Hematopoietic multipotent progenitor cell treated with erythropoietin and hydrocortisone succinate and interleukin-3 and kit ligand, for 6 days (in vitro differentiated cells): Measurements from ENCODE around the gene BCKDHB.

Source experiments
- DNase-seq: peaks from one replicate; pipeline ENCODE4 v3.0.0-alpha.2; 2015

Gene BCKDHB

GRCh38 chr6:80154160-80154559 lies 47.7 kb downstream of the BCKDHB start:
- no peak for DNase-seq

- DNase-seq: peak; percentile 83
These were observed 49.8 kb downstream of the BCKDHB start for GRCh38 chr6:80156221-80156620.

GRCh38 chr6:80158478-80158989 lies 52.1 kb downstream of the BCKDHB start:
- DNase-seq: peak; percentile 19

- no peak for DNase-seq
These were observed 55.0 kb downstream of the BCKDHB start for GRCh38 chr6:80161434-80161833.

DNA sequence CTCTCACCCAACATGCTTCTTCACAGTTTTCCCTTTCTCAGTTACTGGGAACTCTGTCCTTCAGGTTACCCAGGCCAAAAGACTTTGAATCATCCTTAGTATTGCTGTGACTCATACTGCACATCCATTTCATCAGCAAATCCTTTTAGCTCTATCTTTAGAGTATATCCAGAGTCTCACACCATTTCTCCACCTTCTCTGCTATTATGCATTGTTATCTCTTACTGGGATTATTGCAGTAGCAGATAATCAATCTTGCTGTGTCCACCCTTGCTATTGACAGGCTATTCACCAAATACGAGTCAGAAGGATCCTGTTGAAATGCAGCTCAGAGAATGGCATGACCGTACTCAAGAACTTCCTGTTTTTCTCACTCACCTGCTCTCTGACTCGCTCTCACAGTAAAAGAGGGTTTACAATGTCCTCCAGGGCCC lies 57.3 kb downstream of the BCKDHB start:
- DNase-seq: peak; percentile 32

DNA sequence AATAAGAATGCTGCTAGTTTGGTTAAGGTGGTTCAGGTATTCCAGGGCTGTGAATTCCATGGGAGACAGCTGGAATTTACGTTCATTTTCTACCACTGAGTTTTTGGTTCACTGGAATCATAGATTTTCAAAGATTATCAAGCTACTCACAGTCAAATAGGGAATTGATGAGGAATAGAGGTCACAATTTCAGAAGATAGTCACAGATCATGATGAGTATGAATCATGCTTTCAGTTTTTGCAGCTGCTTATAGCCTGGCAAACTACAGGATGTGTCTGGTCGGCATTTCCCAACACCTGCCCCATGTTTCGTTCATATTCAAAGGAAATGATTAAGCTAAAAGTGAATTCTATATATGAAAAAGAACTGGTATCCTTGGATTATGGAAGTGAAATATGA lies 58.7 kb downstream of the BCKDHB start:
- DNase-seq: peak; percentile 55

- no peak for DNase-seq
These were observed 59.3 kb downstream of the BCKDHB start for GRCh38 chr6:80165819-80166218.

DNA sequence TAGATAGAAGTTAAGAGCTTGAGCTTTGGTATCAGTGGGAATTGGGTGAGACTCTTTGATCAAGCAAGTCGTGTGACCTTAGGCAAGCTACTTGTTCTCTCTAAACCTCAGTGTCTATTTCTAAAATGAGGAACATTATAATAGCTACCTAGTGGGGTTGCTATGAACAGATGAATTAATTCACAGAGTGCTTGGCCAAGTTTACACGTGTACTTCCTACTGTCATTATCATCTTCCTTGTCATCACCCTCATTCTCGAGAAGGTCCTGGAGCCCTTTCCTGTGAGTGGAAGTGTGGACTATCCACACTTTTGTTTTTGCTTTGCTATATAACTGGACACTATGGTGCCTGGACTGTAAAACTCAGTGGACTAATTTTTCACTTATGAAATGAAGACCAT lies 64.0 kb downstream of the BCKDHB start:
- DNase-seq: no peak

GRCh38 chr6:80173411-80173810 lies 66.9 kb downstream of the BCKDHB start:
- DNase-seq: no peak

DNA sequence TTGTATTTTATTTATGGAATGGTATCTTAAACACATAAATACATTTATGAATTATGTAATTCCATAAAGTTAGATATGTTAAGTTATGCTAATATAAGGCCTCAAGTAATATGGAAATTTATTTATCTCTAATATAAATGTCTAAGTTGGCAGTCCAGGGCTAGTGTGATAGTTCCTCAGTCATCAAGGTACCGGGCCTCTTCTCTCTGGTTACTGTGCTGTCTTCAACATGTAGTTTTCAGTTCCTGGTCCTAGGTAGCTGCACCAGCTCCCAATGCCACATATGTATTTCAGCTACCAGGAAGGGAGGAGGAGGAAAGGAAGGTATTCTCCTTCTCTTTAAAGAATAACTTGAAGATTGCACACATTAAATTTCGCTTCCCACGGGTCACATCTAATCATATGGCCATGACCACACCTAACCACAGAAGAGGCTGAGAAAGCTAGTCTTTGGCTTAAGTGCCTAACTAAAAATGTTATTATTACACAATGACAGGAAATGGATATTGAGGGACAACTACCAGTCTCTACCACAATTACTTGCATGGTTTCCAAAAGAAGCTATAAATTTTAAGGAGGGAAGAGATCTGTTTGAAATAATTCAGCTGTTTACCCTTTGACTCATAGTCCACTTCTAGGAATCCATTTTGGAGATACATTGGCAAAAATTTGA lies 68.6 kb downstream of the BCKDHB start:
- DNase-seq: peak; percentile 56

DNA sequence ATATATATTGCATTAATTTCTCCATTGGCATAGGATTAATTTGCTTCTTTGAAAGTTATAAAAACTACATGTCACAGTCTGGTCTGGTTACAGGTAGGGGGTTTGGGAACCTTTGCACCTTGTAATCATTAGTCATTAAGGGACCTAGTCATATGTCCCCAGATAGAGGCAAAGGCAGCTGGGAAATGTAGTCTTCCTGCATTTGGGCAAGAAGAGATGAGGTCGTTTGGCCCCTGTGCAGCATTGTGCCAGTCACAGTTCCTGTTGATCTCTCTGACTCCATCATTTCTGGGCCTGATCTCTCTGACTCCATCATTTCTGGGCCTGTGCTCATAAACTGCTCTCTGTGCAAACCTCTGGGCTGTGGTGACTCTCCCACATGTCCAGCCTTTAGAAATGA lies 73.2 kb downstream of the BCKDHB start:
- DNase-seq: peak; percentile 12

DNA sequence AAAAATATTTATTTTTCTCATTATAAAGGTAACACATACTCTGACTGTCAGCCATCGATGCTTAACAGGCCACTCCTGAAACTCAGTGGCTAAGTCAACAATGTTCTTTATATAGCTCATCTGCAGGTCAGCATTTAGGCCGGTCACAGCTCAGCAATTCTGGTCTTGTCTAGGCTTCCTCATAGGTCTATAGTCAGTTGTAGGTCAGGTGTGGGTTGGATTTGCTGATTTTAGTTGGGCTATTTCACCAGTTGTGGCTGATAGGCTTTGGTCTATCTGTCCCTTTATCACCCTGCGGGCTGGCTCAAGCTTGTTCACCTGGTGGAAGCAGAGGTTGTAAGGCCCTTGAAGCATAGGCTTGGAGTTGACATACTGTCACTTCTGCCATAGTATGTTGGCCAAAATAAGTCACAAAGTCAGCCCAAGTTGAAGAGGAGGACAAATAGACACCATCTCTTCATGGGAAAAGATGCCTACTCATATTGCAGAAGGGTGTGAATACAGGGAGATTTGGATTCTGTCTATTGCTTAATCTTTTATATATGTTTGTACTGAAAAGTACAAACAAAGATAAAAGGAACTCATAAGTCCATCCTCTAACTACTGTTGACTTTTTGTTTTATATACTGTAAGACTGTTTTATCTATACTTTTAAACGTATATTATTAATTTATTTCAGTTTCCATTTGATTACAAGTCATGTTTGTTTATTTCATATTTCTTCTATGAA lies 75.0 kb downstream of the BCKDHB start:
- no peak for DNase-seq

DNA sequence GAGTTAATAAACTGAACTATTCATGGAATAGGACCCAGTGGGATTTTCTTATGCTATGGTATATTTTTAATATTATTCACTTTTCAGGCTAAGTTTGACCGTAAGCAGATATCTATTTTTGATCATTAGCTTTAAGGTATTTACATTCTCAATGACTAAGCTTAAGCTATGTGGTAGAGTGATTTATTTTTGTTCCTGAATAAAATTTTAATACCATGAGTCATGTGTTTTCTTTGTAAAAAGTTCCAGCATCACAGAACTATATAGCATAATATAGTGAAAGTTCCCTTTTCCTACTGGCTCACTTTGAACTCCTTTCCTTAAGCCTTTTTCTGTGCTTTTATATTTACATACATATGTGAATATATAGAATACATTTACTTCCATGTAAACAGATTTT lies 75.8 kb downstream of the BCKDHB start:
- no peak for DNase-seq

- DNase-seq: no peak
These were observed 76.7 kb downstream of the BCKDHB start for GRCh38 chr6:80183019-80183795.

GRCh38 chr6:80185492-80185891 lies 79.0 kb downstream of the BCKDHB start:
- no peak for DNase-seq

DNA sequence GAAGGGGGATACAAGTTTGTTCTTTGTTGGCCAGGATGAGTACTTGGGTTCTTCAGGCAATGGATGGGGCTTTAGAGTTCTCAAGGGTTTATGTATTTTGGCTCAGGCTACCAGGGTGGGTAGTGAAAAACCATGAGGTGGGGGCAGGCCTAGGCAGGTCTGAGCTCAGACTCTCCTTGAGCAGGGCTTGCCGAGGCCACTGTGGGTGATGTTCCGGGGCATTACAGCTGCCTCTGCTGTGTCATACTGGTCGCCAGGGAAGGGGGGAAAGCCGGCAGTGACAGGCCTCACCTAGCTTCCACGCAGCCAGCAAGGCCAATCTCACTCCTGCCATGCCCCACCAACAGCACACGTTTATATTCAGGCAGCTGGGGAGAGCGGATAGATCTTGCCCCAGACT lies 79.6 kb downstream of the BCKDHB start:
- no peak for DNase-seq

- DNase-seq: no peak
These were observed 90.4 kb downstream of the BCKDHB start for GRCh38 chr6:80196906-80197305.

DNA sequence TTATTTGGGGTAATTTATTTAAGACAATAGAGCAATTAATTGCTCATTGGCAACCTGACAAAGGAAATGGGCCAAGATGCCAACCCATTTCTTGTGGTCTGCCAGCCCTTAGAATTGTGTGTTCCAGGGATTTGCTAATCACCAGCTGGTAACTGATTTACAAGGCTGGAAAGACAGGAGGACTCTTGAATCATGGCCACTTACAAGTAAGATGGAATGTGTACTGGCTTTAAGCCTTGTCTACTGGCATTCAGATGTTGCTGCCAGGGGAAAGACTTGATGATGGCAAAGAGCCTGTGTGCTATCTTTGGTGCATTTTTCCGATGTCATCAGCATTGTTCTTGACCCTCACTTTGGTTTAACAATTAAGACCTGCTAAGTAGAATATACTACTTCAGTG lies 91.0 kb downstream of the BCKDHB start:
- DNase-seq: no peak

DNA sequence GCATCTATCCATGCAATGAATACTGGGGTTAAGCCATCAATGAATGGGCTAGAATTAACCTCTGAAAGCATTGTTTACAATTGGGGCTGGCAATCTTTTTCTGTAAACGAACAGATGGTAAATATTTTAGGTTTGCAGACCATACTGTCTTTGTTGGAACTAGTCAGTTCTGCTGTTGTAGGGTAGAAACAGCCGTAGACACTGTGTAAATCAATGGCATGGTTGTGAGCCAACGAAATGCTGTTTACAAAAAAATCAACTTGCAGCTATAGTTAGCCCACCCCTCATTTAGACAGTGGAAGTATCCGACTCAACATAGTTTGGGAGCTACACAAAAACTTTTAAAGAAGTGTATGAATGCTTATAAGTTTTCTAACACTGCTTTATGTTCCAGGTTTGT lies 91.5 kb downstream of the BCKDHB start:
- DNase-seq: no peak

DNA sequence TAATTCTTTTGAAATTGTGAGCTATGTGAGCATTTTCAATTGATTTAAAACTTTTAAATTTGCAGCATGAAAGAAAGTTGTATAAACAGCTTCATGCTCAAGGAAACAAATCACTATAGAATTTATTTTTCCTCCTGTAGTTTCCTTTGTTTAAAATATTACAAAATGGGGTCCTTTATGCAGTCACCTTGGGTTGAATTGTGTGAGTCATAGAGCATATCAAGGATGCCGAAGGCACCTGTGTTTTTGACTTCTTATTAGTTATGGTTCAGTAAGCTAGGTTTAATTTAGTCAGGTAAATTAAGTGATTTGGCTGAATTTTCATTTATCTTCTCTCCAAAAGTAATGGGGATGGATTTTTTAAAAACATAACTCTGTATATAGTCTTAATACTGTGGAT lies 96.8 kb downstream of the BCKDHB start:
- DNase-seq: no peak

DNA sequence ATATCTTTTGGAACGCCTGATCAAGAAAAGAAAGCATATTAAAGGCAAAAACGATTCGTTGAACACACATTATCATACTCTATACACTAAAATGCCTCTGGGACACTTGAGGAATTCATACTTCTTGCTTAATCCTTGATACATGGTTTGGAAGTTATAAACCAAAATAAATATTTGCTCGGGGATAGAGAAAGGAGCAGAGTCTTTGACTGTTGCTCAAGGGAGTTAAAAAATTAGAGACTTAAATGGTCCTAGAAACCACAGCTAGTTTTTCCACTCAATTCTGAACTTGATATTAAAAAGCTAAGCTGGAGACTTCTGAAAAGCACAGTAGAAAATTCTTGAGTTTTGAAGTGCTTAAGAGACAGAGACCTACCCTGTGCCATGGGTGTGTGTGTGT lies 98.9 kb downstream of the BCKDHB start:
- no peak for DNase-seq

GRCh38 chr6:80206758-80207157 lies 100.3 kb downstream of the BCKDHB start:
- DNase-seq: no peak

- DNase-seq: peak; percentile 20
These were observed 103.0 kb downstream of the BCKDHB start for GRCh38 chr6:80209430-80209829.

- peak; percentile 29 for DNase-seq
These were observed 104.1 kb downstream of the BCKDHB start for GRCh38 chr6:80210618-80211017.
